Measurements from ENCODE around the gene NT5C1B.

GRCh38 chr2:18630541-18630940 is 41.2 kb upstream of the NT5C1B start:
- TF ChIP-seq POLR2A (IDR thresholded peaks at IDR 0.05) (no peak), POLR2AphosphoS5 (IDR thresholded peaks at IDR 0.05) (no peak)
- TF ChIP-seq, protein P1, sequence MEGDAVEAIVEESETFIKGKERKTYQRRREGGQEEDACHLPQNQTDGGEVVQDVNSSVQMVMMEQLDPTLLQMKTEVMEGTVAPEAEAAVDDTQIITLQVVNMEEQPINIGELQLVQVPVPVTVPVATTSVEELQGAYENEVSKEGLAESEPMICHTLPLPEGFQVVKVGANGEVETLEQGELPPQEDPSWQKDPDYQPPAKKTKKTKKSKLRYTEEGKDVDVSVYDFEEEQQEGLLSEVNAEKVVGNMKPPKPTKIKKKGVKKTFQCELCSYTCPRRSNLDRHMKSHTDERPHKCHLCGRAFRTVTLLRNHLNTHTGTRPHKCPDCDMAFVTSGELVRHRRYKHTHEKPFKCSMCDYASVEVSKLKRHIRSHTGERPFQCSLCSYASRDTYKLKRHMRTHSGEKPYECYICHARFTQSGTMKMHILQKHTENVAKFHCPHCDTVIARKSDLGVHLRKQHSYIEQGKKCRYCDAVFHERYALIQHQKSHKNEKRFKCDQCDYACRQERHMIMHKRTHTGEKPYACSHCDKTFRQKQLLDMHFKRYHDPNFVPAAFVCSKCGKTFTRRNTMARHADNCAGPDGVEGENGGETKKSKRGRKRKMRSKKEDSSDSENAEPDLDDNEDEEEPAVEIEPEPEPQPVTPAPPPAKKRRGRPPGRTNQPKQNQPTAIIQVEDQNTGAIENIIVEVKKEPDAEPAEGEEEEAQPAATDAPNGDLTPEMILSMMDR (IDR thresholded peaks at IDR 0.05 in 8 of 11, conservative IDR thresholded peaks at IDR 0.05 in 3 of 11), result no peak
